Neutrophil (primary cell): ENCODE data around the gene KRTAP5-7.
"Not testable (repeated sequence)": the region's sequence is repeated elsewhere in the genome, so short reads cannot be mapped to it uniquely, and the experiment has no call there.

Experiments used
- H3K27ac ChIP-seq: fragments of 200-600 bp; sonication (generic); 2 replicates; pipeline ENCODE4 v1.5.1; 2016; ENCODE audit warnings: mild to moderate bottlenecking, moderate library complexity
- H3K27me3 ChIP-seq: fragments of 200-600 bp; sonication (generic); 2 replicates; pipeline ENCODE4 v1.6.0; 2016; ENCODE audit warnings: mild to moderate bottlenecking
- H3K36me3 ChIP-seq: fragments of 200-600 bp; sonication (generic); 2 replicates; pipeline ENCODE4 v1.5.1; 2017
- H3K4me1 ChIP-seq, 2 experiments: fragments of 200-600 bp in 1 of 2; sonication (generic) in 1 of 2; 1 replicate in 1 of 2; 2 replicates in 1 of 2; pipeline versions ENCODE4 v1.5.1 to v1.6.1; 2013 to 2016; ENCODE audit warnings: low read depth in 1 of 2, low read length in 1 of 2, mild to moderate bottlenecking in 1 of 2, moderate library complexity in 1 of 2; ENCODE audit not compliant: control insufficient read depth in 1 of 2, insufficient read depth in 1 of 2
- H3K4me3 ChIP-seq, 2 experiments: fragments of 200-600 bp in 1 of 2; sonication (generic) in 1 of 2; 1 replicate in 1 of 2; 2 replicates in 1 of 2; pipeline ENCODE4 v1.5.1; 2013 to 2016; ENCODE audit warnings: low read depth in 1 of 2, low read length in 1 of 2, mild to moderate bottlenecking in 1 of 2, moderate library complexity in 1 of 2
- H3K9me3 ChIP-seq: fragments of 200-600 bp; sonication (generic); 2 replicates; pipeline ENCODE4 v1.5.1; 2016
- CTCF ChIP-seq: fragments of 200-600 bp; sonication (generic); IDR thresholded peaks from 2 replicates; pipeline ENCODE4 v1.5.1; 2016; ENCODE audit warnings: antibody characterized with exemption

The KRTAP5-7 gene

GRCh38 chr11:71562120-71562519 is 35.1 kb downstream of the KRTAP5-7 start:
- Histone ChIP-seq H3K4me3 (no peak overlapping the region), H3K27me3 (peaks cover 27% of the 10 kb centered on the region), H3K27ac (no peak overlapping the region), H3K4me1 (no peaks in the 10 kb centered on the region), H3K36me3 (no peaks in the 10 kb centered on the region), H3K9me3 (no peaks in the 10 kb centered on the region)
- no peak for TF ChIP-seq CTCF

- Histone ChIP-seq H3K27ac (no peak overlapping the region), H3K36me3 (no peaks in the 10 kb centered on the region), H3K9me3 (no peaks in the 10 kb centered on the region), H3K4me3 (no peak overlapping the region), H3K4me1 (no peaks in the 10 kb centered on the region), H3K27me3 (peaks cover 28% of the 10 kb centered on the region)
- no peak for TF ChIP-seq CTCF
Observed at GRCh38 chr11:71563406-71563805, 36.3 kb downstream of the KRTAP5-7 start.

- Histone ChIP-seq H3K4me3 (no peak overlapping the region), H3K27me3 (peaks cover 33% of the 10 kb centered on the region), H3K36me3 (no peaks in the 10 kb centered on the region), H3K27ac (no peak overlapping the region), H3K9me3 (no peaks in the 10 kb centered on the region), H3K4me1 (no peaks in the 10 kb centered on the region)
- TF ChIP-seq CTCF = no peak
Observed at GRCh38 chr11:71564430-71564829, 37.4 kb downstream of the KRTAP5-7 start.

GRCh38 chr11:71565263-71565662 is 38.2 kb downstream of the KRTAP5-7 start, which contains the start of gene KRTAP5-10:
KRTAP5-10 (plus strand) TSS chr11:71565563; CDS start chr11:71565588, 25 bp downstream.
- H3K9me3 ChIP-seq = no peaks in the 10 kb centered on the region
- no peaks in the 10 kb centered on the region for H3K4me1 ChIP-seq
- no peaks in the 10 kb centered on the region for H3K36me3 ChIP-seq
- no peak for TF ChIP-seq CTCF
- H3K27ac ChIP-seq = no peak within 1 kb of the TSS
- H3K27me3 ChIP-seq = peaks cover 33% of the 10 kb centered on the region
- no peak within 1 kb of the TSS for H3K4me3 ChIP-seq

- peaks cover 33% of the 10 kb centered on the region for H3K27me3 ChIP-seq
- H3K36me3 ChIP-seq = no peaks in the 10 kb centered on the region
- no peaks in the 10 kb centered on the region for H3K4me1 ChIP-seq
- no peak overlapping the region for H3K27ac ChIP-seq
- H3K4me3 ChIP-seq = no peak overlapping the region
- TF ChIP-seq CTCF = no peak
- no peaks in the 10 kb centered on the region for H3K9me3 ChIP-seq
Observed at GRCh38 chr11:71566081-71566620, 39.1 kb downstream of the KRTAP5-7 start.

- H3K9me3 ChIP-seq, H3K36me3 ChIP-seq, H3K4me1 ChIP-seq, H3K4me3 ChIP-seq, H3K27ac ChIP-seq: not testable (repeated sequence)
- peaks cover 34% of the 10 kb centered on the region for H3K27me3 ChIP-seq
Observed at GRCh38 chr11:71566626-71567599, 39.8 kb downstream of the KRTAP5-7 start.

- not testable (repeated sequence) for H3K4me3 ChIP-seq, H3K36me3 ChIP-seq, H3K27ac ChIP-seq, H3K9me3 ChIP-seq, H3K4me1 ChIP-seq
- H3K27me3 ChIP-seq = peaks cover 38% of the 10 kb centered on the region
Observed at GRCh38 chr11:71567633-71568032, 40.6 kb downstream of the KRTAP5-7 start.
